Measurements from ENCODE around the gene LMNTD2.

DNA sequence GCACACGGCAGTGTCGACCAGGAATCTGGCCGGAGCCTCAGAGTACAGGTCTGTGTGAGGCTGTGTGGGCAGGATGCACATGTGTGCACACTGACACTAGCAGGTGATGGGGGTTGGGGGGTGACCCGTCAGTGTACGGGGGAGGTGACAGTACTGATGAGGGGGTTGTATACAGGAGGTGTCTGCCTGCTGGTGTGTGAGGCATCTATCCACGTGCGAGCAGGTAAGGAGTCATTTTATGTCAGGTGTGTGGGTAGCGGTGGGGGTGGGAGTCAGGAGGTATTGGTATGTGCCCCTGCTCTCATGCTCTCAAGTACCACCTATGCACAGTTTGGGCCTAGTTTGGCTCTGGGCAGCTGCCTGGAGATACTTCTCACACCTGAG, 11.3 kb upstream of the LMNTD2 start:
- TF ChIP-seq, protein P1, sequence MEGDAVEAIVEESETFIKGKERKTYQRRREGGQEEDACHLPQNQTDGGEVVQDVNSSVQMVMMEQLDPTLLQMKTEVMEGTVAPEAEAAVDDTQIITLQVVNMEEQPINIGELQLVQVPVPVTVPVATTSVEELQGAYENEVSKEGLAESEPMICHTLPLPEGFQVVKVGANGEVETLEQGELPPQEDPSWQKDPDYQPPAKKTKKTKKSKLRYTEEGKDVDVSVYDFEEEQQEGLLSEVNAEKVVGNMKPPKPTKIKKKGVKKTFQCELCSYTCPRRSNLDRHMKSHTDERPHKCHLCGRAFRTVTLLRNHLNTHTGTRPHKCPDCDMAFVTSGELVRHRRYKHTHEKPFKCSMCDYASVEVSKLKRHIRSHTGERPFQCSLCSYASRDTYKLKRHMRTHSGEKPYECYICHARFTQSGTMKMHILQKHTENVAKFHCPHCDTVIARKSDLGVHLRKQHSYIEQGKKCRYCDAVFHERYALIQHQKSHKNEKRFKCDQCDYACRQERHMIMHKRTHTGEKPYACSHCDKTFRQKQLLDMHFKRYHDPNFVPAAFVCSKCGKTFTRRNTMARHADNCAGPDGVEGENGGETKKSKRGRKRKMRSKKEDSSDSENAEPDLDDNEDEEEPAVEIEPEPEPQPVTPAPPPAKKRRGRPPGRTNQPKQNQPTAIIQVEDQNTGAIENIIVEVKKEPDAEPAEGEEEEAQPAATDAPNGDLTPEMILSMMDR (IDR thresholded peaks at IDR 0.05) = no peak
- TF ChIP-seq POLR2A (IDR thresholded peaks at IDR 0.05) = no peak
